G401.6 (cell line): Measurements from ENCODE around the gene IQUB.
"Not testable (repeated sequence)": the region's sequence is repeated elsewhere in the genome, so short reads cannot be mapped to it uniquely, and the experiment has no call there.

Experiments
- FAIRE-seq: peaks from 2 replicates; lab custom pipeline; 2012; peaks lifted over from hg19 to GRCh38; lab: Jason Lieb, UNC

IQUB gene

GRCh38 chr7:123539871-123540270 is 5.5 kb upstream of the IQUB start:
- FAIRE-seq, result no peak

GRCh38 chr7:123538897-123539296 is 4.5 kb upstream of the IQUB start:
- no peak for FAIRE-seq

DNA sequence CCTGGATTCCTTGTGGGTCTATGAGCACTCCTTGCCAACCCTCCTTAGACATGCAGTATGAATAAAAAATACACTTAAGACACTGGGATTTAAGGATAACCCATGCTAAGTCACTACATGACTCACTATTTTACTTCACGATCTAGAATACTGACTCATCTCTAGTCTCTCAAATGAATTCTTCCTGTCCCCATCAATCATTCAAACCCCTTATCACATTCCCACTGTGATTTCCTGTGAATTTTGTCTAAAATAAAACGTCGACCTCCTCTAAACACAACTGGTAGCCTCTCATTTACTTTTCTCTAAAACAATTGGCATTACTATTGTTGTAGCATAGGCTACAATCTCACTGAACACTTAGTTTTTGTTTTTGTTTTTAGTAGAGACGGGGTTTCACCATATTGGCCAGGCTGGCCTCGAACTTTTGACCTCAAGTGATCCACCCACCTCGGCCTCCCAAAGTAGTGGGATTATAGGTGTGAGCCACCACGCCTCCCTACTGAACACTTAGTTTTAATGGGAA is 3.9 kb upstream of the IQUB start:
- FAIRE-seq, result no peak

DNA sequence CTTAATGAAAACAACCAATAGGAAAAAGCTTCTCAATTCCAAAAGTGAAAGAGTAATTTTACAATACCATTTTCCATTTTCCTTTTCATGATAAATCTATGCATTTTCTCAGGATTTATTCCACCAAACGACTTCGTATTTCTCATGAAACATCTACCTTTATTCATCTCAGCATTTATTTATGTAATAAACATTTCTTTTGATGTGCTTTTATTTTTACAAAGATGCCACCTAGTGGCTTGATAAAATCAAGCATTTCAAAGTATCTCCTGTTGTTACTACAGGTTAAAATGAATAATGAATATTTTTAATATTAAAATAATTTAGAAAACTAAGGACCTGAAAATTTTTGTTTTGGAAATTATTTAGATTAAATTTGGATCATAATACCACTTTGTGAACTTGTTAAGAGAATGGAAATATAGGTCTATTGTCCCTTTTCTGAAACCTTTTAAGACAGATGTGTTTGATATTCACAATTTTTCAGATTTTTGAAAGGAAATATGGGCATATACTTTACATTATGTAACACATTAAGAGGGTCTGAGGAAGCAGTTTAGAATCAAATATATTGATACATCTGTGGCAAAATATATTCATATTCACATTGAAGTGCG is 2.7 kb upstream of the IQUB start:
- FAIRE-seq, result peak; percentile 93

DNA sequence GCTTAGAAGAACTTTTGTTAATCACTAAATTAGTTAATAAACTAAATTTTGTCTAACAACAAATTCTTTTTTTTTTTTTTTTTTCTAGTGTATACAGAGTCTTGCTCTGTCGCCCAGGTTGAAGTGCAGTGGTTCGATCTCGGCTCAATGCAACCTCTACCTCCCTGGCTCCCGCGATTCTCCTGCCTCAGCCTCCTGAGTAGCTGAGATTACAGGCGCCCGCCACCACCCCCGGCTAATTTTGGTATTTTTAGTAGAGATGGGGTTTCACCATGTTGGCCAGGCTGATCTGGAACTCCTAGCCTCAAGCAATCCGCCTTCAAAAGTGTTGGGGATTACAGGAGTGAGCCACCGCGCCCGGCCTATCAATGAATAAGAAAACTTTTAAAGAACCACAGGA is 1.1 kb upstream of the IQUB start:
- FAIRE-seq, result no peak

- no peak for FAIRE-seq
Measured at GRCh38 chr7:123533929-123534382, 439 bp downstream of the IQUB start.

- FAIRE-seq, result no peak
Measured at GRCh38 chr7:123533553-123533917, 860 bp downstream of the IQUB start.

DNA sequence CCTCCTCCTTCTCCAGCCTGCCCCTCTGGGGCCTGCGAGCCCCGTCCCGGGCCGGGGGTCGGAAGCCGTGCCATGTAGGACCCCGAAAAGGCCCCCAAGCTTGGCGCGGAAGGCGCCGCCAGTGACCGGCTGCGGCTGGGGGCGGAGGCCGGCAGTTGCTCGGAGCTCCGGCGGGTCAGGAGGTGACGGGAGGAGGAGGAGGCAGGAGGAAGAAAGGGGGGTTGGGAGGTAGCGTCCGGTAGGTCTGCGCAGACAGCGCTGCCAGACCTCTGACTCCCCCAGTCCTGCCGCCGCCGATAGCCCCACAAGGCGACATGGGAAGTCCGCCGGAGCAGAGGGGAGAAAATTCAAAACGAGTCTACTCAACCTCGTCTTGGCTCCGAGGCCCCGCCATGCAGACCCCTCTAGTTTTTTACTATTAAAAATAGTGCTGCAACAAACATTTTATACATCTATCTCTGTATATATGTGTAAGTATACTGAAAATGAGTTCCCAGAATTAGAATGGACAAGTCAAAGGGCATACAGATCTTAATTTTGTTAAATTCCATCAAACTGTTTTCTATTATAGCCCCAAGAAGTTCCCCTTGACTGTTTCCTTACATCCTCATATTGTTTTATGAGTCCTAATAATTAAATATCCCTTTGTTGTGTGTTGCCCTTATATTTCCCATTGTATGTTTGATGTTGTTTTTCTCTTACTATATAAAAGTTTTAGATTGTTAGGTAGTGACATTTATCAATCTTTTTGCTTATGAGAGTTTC is 1.4 kb downstream of the IQUB start:
- FAIRE-seq, result not testable (repeated sequence)

- not testable (repeated sequence) for FAIRE-seq
Measured at GRCh38 chr7:123532343-123532742, 2.1 kb downstream of the IQUB start.

- FAIRE-seq, result not testable (repeated sequence)
Measured at GRCh38 chr7:123530035-123530591, 4.3 kb downstream of the IQUB start.

GRCh38 chr7:123528265-123528664 is 6.1 kb downstream of the IQUB start:
- FAIRE-seq, result no peak

- not testable (repeated sequence) for FAIRE-seq
Measured at GRCh38 chr7:123527712-123528225, 6.6 kb downstream of the IQUB start.

DNA sequence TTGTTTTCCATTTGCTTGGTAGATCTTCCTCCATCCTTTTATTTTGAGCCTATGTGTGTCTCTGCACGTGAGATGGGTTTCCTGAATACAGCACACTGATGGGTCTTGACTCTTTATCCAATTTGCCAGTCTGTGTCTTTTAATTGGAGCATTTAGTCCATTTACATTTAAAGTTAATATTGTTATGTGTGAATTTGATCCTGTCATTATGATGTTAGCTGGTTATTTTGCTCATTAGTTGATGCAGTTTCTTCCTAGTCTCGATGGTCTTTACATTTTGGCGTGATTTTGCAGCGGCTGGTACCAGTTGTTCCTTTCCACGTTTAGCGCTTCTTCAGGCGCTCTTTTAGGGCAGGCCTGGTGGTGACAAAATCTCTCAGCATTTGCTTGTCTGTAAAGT is 7.9 kb downstream of the IQUB start:
- FAIRE-seq, result not testable (repeated sequence)

- FAIRE-seq, result no peak
Measured at GRCh38 chr7:123522066-123522465, 12.3 kb downstream of the IQUB start.

- no peak for FAIRE-seq
Measured at GRCh38 chr7:123505221-123505620, 29.2 kb downstream of the IQUB start.

DNA sequence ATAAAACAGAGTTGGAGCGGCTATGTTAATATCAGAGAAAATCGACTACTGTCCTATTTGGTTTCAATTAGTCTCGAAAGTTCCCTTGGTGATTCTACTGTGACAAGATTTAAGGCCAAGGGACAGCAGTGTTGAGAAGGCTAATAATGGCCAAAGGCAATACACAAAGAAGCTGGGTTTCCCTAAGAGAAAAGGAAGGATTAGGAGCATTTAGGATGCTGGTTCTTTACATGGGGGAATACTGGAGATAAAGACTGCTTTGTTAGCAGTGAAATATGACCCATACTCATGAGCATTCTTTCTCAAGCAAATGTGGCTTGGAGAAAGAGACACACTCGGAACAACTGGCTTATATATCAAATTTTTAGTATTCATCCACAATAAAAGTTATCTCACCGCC is 32.2 kb downstream of the IQUB start:
- no peak for FAIRE-seq

GRCh38 chr7:123500878-123501489 is 33.4 kb downstream of the IQUB start:
- FAIRE-seq, result no peak

- FAIRE-seq, result no peak
Measured at GRCh38 chr7:123499211-123499970, 35.0 kb downstream of the IQUB start.

DNA sequence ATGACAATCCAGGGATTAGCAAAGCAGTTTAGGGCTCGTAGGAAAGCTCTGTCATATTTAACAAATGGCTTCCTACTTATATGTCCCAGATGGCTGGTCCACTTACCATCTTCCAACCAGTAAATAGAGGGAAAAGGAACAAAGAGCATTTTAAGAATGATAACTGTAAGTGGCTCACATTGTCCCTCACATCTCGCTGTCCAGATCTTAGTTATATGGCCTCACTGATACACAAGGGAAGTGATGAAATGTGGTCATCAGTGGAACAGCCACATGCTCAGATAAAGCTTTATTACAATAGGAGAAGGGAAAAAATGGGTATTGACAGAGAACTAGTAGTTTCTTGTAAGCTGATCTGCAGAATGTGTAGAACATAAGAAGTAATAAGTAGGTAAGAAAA is 35.8 kb downstream of the IQUB start:
- FAIRE-seq, result no peak

- no peak for FAIRE-seq
Measured at GRCh38 chr7:123498031-123498430, 36.4 kb downstream of the IQUB start.

DNA sequence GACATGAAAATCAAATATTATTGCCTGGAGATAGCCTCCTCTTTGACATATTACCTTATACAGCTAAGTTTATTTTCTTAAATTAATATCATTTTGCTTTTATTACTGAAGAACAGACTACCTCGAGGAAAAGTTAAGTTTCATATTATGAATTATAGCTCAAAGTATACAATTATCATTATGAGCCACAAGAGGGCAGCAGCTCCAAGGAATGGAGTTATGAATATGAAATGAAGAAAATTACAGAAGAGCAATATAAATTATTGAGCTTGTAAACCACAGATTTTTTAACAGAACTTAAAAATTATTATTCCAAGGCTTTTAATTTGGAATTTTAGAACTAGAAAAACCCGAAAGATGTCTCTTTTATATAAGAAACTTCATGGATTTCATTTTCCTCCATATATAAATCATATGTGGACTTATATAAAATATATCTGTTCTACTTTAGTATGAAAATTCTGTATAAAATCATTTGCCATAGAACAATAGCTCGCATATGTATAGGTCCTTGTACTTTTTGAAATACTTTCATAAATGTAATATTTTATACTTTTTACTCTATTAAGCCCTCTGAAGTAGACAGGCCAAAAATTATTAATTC is 40.1 kb downstream of the IQUB start:
- FAIRE-seq, result peak; percentile 88

- no peak for FAIRE-seq
Measured at GRCh38 chr7:123492485-123492884, 41.9 kb downstream of the IQUB start.
